A673 (cell line): ENCODE measurements around the gene RAD23B.

Experiments
- CTCF ChIP-seq: fragments of 300-800, 200-600 bp; sonication (generic); conservative IDR thresholded peaks from 2 replicates; pipeline ENCODE4 v1.5.1; 2017; ENCODE audit warnings: low read depth, mild to moderate bottlenecking, antibody characterized with exemption, low read length, moderate library complexity, mixed read lengths
- EZH2 ChIP-seq: fragments of 200-600 bp; sonication (generic); IDR thresholded peaks from 2 replicates; pipeline ENCODE4 v1.6.1; 2017; ENCODE audit warnings: borderline replicate concordance, low read depth, mild to moderate bottlenecking, mixed read lengths, antibody characterized with exemption, low read length; ENCODE audit not compliant: poor library complexity, severe bottlenecking

GRCh38 chr9:107355394-107355793 lies 72.3 kb downstream of the RAD23B start:
- no peak for TF ChIP-seq CTCF
- TF ChIP-seq EZH2 = no peak
